H9 (cell line): Measurements from ENCODE around the gene CSF1R. TPM values are rescaled to one million over a fixed set of nuclear protein-coding genes. Genes with fewer than 3 reads are reported as not detected.
A peak's percentile ranks its signal among the peaks of the same experiment; 100 is the strongest.

Source experiments
- DNase-seq: peaks from one replicate; pipeline ENCODE4 v3.0.0-alpha.2; 2017
- H2AFZ ChIP-seq: one replicate; pipeline ENCODE4 v1.6.1; 2013; ENCODE audit warnings: mild to moderate bottlenecking, low read length, control low read depth, moderate library complexity
- H2AK5ac ChIP-seq: 2 replicates; pipeline ENCODE4 v1.6.1; 2013; ENCODE audit warnings: low read length, control low read depth, mixed read lengths; ENCODE audit not compliant: insufficient read length
- H2BK120ac ChIP-seq: one replicate; pipeline ENCODE4 v1.6.1; 2013; ENCODE audit warnings: low read depth, mild to moderate bottlenecking, low read length, control low read depth, inconsistent platforms; ENCODE audit not compliant: poor library complexity, severe bottlenecking
- H2BK12ac ChIP-seq: 2 replicates; pipeline ENCODE4 v1.6.1; 2013; ENCODE audit warnings: low read length, control low read depth, mixed read lengths, low read depth; ENCODE audit not compliant: insufficient read length
- H2BK15ac ChIP-seq: 2 replicates; pipeline ENCODE4 v1.6.1; 2013; ENCODE audit warnings: low read depth, low read length, control low read depth
- H2BK20ac ChIP-seq: one replicate; pipeline ENCODE4 v1.6.1; 2013; ENCODE audit warnings: low read depth, mild to moderate bottlenecking, low read length, control low read depth, inconsistent platforms; ENCODE audit not compliant: poor library complexity, severe bottlenecking
- H2BK5ac ChIP-seq: 2 replicates; pipeline ENCODE4 v1.6.1; 2013; ENCODE audit warnings: low read length, control low read depth, mixed read lengths; ENCODE audit not compliant: insufficient read length
- H3K14ac ChIP-seq: 2 replicates; pipeline ENCODE4 v1.6.1; 2013; ENCODE audit warnings: low read length, control low read depth; ENCODE audit not compliant: insufficient read depth
- H3K18ac ChIP-seq: 2 replicates; pipeline ENCODE4 v1.6.1; 2013; ENCODE audit warnings: low read depth, mild to moderate bottlenecking, mixed read lengths, low read length, control low read depth; ENCODE audit not compliant: insufficient read length
- H3K23ac ChIP-seq: 2 replicates; pipeline ENCODE4 v1.6.1; 2013; ENCODE audit warnings: low read length, control low read depth, mixed read lengths, low read depth; ENCODE audit not compliant: insufficient read length
- H3K23me2 ChIP-seq: 2 replicates; pipeline ENCODE4 v1.6.1; 2013; ENCODE audit warnings: low read depth, mild to moderate bottlenecking, mixed read lengths, low read length, control low read depth; ENCODE audit not compliant: insufficient read length, poor library complexity, severe bottlenecking
- H3K27ac ChIP-seq: 2 replicates; pipeline ENCODE4 v1.5.1; 2013; ENCODE audit warnings: low read length, control low read depth, mixed read lengths, low read depth; ENCODE audit not compliant: insufficient read length
- H3K27me3 ChIP-seq: 2 replicates; pipeline ENCODE4 v1.6.1; 2013; ENCODE audit warnings: low read length, control low read depth, inconsistent platforms; ENCODE audit not compliant: insufficient read depth
- H3K4ac ChIP-seq: 2 replicates; pipeline ENCODE4 v1.6.1; 2013; ENCODE audit warnings: low read depth, mild to moderate bottlenecking, control low read depth, inconsistent platforms, low read length, moderate library complexity
- H3K4me1 ChIP-seq: 2 replicates; pipeline ENCODE4 v1.6.1; 2013; ENCODE audit warnings: low read length, control low read depth, inconsistent platforms; ENCODE audit not compliant: insufficient read depth
- H3K4me2 ChIP-seq: 2 replicates; pipeline ENCODE4 v1.6.1; 2013; ENCODE audit warnings: low read length, control low read depth, mixed read lengths; ENCODE audit not compliant: insufficient read length, insufficient read depth
- H3K56ac ChIP-seq: 2 replicates; pipeline ENCODE4 v1.6.1; 2013; ENCODE audit warnings: low read depth, mild to moderate bottlenecking, mixed read lengths, low read length, control low read depth; ENCODE audit not compliant: insufficient read length
- H3K79me1 ChIP-seq: 2 replicates; pipeline ENCODE4 v1.6.1; 2013; ENCODE audit warnings: low read depth, mild to moderate bottlenecking, moderate library complexity, low read length, control low read depth, inconsistent platforms; ENCODE audit not compliant: insufficient read depth, poor library complexity, severe bottlenecking
- H3K79me2 ChIP-seq: 2 replicates; pipeline ENCODE4 v1.6.1; 2013; ENCODE audit warnings: low read length, control low read depth, inconsistent platforms; ENCODE audit not compliant: insufficient read depth
- H3K9ac ChIP-seq: 2 replicates; pipeline ENCODE4 v1.6.1; 2013; ENCODE audit warnings: low read length, control low read depth, mixed read lengths; ENCODE audit not compliant: insufficient read length; ENCODE audit errors: extremely low read depth
- H3K9me3 ChIP-seq: one replicate; pipeline ENCODE4 v1.6.1; 2013; ENCODE audit warnings: low read depth, low read length, inconsistent platforms; ENCODE audit not compliant: control insufficient read depth
- H3T11ph ChIP-seq: one replicate; pipeline ENCODE4 v1.6.1; 2013; ENCODE audit warnings: mild to moderate bottlenecking, low read length, control low read depth, inconsistent platforms
- H4K20me1 ChIP-seq: one replicate; pipeline ENCODE4 v1.6.1; 2013; ENCODE audit not compliant: control insufficient read depth, insufficient read length, insufficient read depth
- H4K5ac ChIP-seq: 2 replicates; pipeline ENCODE4 v1.6.1; 2013; ENCODE audit warnings: low read depth, mild to moderate bottlenecking, mixed read lengths, low read length, control low read depth; ENCODE audit not compliant: insufficient read length
- H4K8ac ChIP-seq: replicated peaks from 2 replicates; pipeline ENCODE4 v1.6.1; 2013; ENCODE audit warnings: low read length, control low read depth, mixed read lengths, low read depth; ENCODE audit not compliant: insufficient read length
- H4K91ac ChIP-seq: 2 replicates; pipeline ENCODE4 v1.6.1; 2013; ENCODE audit warnings: low read depth, mild to moderate bottlenecking, moderate library complexity, mixed read lengths, low read length, control low read depth; ENCODE audit not compliant: insufficient read length
- H3K27ac Mint-ChIP-seq, 3 experiments: 2 replicates in 2 of 3; 3 replicates in 1 of 3; pipeline ENCODE4 v1.8.0; 2020 to 2021; ENCODE audit warnings: mixed read lengths in 3 of 3, mild to moderate bottlenecking in 1 of 3, moderate library complexity in 1 of 3
- H3K27me3 Mint-ChIP-seq: 2 replicates; pipeline ENCODE4 v1.8.0; 2021; ENCODE audit warnings: low read depth, mild to moderate bottlenecking, moderate library complexity, mixed read lengths
- H3K36me3 Mint-ChIP-seq, 3 experiments: 2 replicates in 2 of 3; 3 replicates in 1 of 3; pipeline ENCODE4 v1.8.0; 2020 to 2021; ENCODE audit warnings: low read depth in 3 of 3, mixed read lengths in 3 of 3; ENCODE audit not compliant: insufficient read depth in 1 of 3
- H3K4me1 Mint-ChIP-seq, 2 experiments: 2 replicates each; pipeline ENCODE4 v1.8.0; 2020; ENCODE audit warnings: mixed read lengths in 2 of 2
- H3K4me3 Mint-ChIP-seq, 2 experiments: 2 replicates in 1 of 2; 3 replicates in 1 of 2; pipeline ENCODE4 v1.8.0; 2020 to 2021; ENCODE audit warnings: mild to moderate bottlenecking in 2 of 2, mixed read lengths in 2 of 2, moderate library complexity in 1 of 2
- H3K9me3 Mint-ChIP-seq, 2 experiments: 2 replicates in 1 of 2; 3 replicates in 1 of 2; pipeline ENCODE4 v1.8.0; 2020; ENCODE audit warnings: mild to moderate bottlenecking in 2 of 2, mixed read lengths in 2 of 2, moderate library complexity in 1 of 2
- CTCF ChIP-seq: fragments of 200-600 bp; sonication (generic); conservative IDR thresholded peaks from 3 replicates; pipeline ENCODE4 v1.8.0; 2021; ENCODE audit warnings: antibody characterized with exemption, mild to moderate bottlenecking
- WGBS: extraction: QIAGEN DNeasy Blood & Tissue Kit; methylation state at CpG from one replicate; pipeline ENCODE4 v1.1.7; 2013; ENCODE audit warnings: missing lambda C conversion rate, low lambda C conversion rate, mixed read lengths; ENCODE audit not compliant: insufficient read length; ENCODE audit errors: extremely low coverage; 5-methylcytosine and 5-hydroxymethylcytosine counted together
- total RNA-seq: library from RNA; stranded (reverse); gene quantifications from 2 replicates; pipeline ENCODE4 v1.2.1, GENCODE V29; 2021

Gene CSF1R
- total RNA-seq, 1 experiment from 2014 or later: 0.13 TPM

GRCh38 chr5:150120617-150121447, 34.5 kb upstream of the CSF1R start:
- H2BK20ac ChIP-seq: no peak overlapping the region
- no peak overlapping the region for H2AFZ ChIP-seq
- no peaks in the 10 kb centered on the region for H3K4me1 ChIP-seq
- no peaks in the 10 kb centered on the region for H4K20me1 ChIP-seq
- no peaks in the 10 kb centered on the region for H3K9me3 ChIP-seq
- no peak for TF ChIP-seq CTCF
- no peak overlapping the region for H2AK5ac ChIP-seq
- no peaks in the 10 kb centered on the region for H3K79me1 ChIP-seq
- no peak overlapping the region for H3K18ac ChIP-seq
- no peak overlapping the region for H4K8ac ChIP-seq
- Mint-ChIP-seq H3K36me3 (no peaks in the 10 kb centered on the region), H3K27ac (no peak overlapping the region), H3K27me3 (peaks cover 7% of the 10 kb centered on the region), H3K9me3 (no peaks in the 10 kb centered on the region), H3K4me1 (peaks cover 14 to 24% of the 10 kb centered on the region in 2 experiments), H3K4me3 (no peak overlapping the region; a peak in 1 of 5 replicates)
- no peak overlapping the region for H2BK15ac ChIP-seq
- no peak overlapping the region; the same call in 1 of the 2 replicates for H3K14ac ChIP-seq
- no peak overlapping the region for H3K4ac ChIP-seq
- H3K56ac ChIP-seq: no peak overlapping the region
- DNase-seq: peak; percentile 30
- H3K23ac ChIP-seq: no peak overlapping the region
- no peak overlapping the region for H2BK5ac ChIP-seq
- no peaks in the 10 kb centered on the region for H3K23me2 ChIP-seq
- H3K27ac ChIP-seq: no peak overlapping the region
- H3T11ph ChIP-seq: no peak overlapping the region
- no peak overlapping the region for H4K91ac ChIP-seq
- no peak overlapping the region for H2BK120ac ChIP-seq
- no peak overlapping the region for H4K5ac ChIP-seq
- H2BK12ac ChIP-seq: no peak overlapping the region
- no CpG with 5 or more reads among the region's 19 CpGs for WGBS
- no peaks in the 10 kb centered on the region for H3K79me2 ChIP-seq
- no peak overlapping the region for H3K4me2 ChIP-seq
- H3K9ac ChIP-seq: no peak overlapping the region
- H3K27me3 ChIP-seq: no peaks in the 10 kb centered on the region
